Stimulated activated naive CD8-positive, alpha-beta T cell treated with anti-CD3 and anti-CD28 coated beads, Interleukin-15, amount 100 ng/mL, for 72 hours (primary cell): ENCODE results near the gene APOC1.
"Not testable (repeated sequence)": the region's sequence is repeated elsewhere in the genome, so short reads cannot be mapped to it uniquely, and the experiment has no call there.

Source experiments
- ATAC-seq: fragments of 150-1000 bp; cut with Tn5 transposase; 2 replicates; pipeline ENCODE4 v1.10.0; 2021; ENCODE audit warnings: mild to moderate bottlenecking, moderate library complexity
- DNase-seq, 2 donors: peaks; one replicate each; pipeline ENCODE4 v3.0.0; 2021 to 2022
- H3K27ac Mint-ChIP-seq, 2 donors: one replicate each; pipeline ENCODE4 v1.8.0; 2022; ENCODE audit warnings: mild to moderate bottlenecking in 2 of 2, mixed read lengths in 2 of 2, moderate library complexity in 2 of 2
- H3K27me3 Mint-ChIP-seq: one replicate; pipeline ENCODE4 v1.8.0; 2022; ENCODE audit warnings: mixed read lengths
- H3K4me1 Mint-ChIP-seq: one replicate; pipeline ENCODE4 v1.8.0; 2022; ENCODE audit warnings: mild to moderate bottlenecking, mixed read lengths
- H3K4me3 Mint-ChIP-seq, 2 donors: one replicate each; pipeline ENCODE4 v1.8.0; 2022; ENCODE audit warnings: mild to moderate bottlenecking in 2 of 2, mixed read lengths in 2 of 2, moderate library complexity in 1 of 2
- H3K9me3 Mint-ChIP-seq, 2 donors: one replicate each; pipeline ENCODE4 v1.8.0; 2022; ENCODE audit warnings: mixed read lengths in 2 of 2

The APOC1 gene

DNA sequence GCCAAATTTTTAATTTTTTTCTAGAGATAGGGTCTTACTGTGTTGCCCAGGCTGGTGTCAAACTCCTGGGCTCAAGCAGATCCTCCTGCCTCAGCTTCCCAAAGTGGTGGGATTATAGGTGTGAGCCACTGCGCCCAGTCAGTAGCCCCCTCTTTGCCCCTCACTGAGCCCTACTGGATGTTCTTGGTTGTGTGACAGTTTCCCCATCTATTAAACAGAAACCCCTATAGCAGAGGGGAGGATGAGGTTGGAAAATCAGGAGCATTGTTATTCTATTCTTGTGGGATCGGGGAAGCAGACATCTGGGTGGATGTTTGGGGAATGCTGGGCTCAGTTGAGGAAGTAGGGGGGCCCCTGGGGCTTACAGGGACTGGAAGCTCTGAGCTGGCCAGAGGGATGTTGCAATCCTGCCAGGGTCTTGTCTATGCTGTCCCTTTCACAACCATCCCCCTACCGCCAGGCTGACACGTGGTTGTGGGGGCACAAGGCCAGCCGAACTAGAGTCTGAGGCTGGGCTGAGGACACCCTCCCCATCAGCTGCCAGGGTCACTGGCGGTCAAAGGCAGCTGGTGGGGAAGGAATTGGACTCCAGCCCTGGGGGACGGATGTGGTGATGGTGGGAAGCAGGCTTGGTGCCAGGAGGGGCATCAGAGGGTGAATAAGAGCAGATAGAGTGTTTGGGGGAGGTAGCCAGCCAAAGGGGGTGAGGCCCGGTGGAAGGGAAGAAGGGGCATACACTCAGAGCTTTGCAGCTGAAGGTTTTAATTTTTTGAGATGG, 10.9 kb downstream of the APOC1 start:
- Mint-ChIP-seq H3K4me3 (no peak overlapping the region), H3K27me3 (peaks cover 33% of the 10 kb centered on the region), H3K9me3 (no peaks in the 10 kb centered on the region), H3K4me1 (peaks cover 20% of the 10 kb centered on the region), H3K27ac (no peak overlapping the region)
- DNase-seq (no peak), ATAC-seq (no peak)

DNA sequence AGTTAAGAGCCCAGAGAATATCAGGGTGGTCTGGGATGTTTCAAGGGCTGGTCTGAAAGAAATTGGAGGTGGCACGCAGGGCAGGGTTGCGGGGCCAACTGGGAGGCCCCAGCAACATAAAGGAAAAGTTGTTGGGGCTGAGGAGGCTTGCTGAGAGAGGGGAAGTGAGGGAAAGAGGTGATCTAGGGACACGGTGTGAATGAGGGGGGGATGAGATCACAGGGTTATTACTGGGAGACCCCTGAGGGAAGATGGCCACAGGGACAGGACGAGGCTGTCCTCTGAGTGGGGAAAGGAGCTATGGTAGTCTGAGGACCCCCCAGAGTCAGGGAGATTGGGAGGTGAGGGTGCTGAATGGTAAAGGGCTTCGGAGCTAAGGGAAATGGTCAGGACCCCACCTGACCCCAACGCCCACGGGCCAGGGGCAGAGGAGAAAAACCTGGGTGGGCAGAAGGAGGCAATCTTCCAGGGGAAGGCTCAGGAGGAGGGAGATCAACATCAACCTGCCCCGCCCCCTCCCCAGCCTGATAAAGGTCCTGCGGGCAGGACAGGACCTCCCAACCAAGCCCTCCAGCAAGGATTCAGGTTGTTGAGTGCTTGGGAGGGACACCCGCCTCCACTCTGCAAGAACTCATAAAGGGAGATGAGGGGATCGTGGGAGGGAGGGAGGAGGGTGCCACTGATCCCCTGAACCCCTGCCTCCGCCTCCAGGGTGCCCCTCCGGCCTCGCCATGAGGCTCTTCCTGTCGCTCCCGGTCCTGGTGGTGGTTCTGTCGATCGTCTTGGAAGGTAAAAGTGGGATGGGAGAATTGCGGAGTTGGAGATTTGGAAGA, 12.1 kb downstream of the APOC1 start:
- H3K4me1 Mint-ChIP-seq = peaks cover 20% of the 10 kb centered on the region
- peaks cover 33% of the 10 kb centered on the region for H3K27me3 Mint-ChIP-seq
- ATAC-seq = peak; percentile 41
- DNase-seq, H3K9me3 Mint-ChIP-seq: not testable (repeated sequence)
- H3K27ac Mint-ChIP-seq = peak overlapping the region in 1 of 2 donors; percentile 14
- H3K4me3 Mint-ChIP-seq = peak overlapping the region; percentile 50 to 83

DNA sequence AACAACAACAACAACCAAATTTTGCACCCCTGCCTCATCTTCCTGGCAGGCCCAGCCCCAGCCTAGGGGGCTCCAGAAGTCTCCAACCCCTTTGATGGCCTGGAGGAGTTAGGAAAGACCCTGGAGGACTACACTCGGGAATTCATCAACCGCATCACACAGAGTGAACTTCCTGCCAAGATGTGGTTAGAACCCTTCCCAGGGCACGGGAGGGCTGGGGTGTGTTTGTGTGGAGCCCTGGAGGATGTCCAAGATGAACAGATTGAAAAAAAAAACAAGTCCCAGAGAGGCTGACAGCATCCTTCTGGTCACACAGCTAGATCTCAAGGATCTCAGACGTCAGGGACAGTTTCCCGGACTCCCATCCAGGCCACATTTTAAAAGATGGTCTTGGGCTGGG, 13.3 kb downstream of the APOC1 start:
- Mint-ChIP-seq H3K27me3 (peaks cover 33% of the 10 kb centered on the region), H3K9me3 (no peaks in the 10 kb centered on the region), H3K4me3 (no peak overlapping the region), H3K27ac (no peak overlapping the region), H3K4me1 (peaks cover 20% of the 10 kb centered on the region)
- no peak for ATAC-seq
- DNase-seq = no peak

DNA sequence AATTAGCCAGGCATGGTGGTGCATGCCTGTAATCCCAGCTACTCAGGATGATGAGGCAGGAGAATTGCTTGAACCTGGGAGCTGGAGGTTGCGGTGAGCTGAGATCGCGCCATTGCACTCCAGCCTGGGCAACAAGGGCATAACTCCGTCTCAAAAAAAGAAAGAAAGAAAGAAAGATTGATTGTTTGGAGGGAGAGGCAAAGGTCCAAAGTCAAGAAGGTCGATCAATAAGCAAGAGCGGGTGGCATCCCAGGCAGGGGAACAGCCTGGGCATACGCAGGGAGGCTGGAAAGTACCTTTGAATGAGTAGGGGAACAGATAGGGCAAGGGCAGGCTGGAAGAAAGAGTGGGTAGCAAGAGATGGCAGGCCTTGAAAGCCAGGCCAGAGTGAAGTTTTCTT, 15.7 kb downstream of the APOC1 start:
- Mint-ChIP-seq H3K27me3 (peaks cover 22% of the 10 kb centered on the region), H3K4me1 (peaks cover 20% of the 10 kb centered on the region), H3K27ac (no peak overlapping the region), H3K4me3 (no peak overlapping the region), H3K9me3 (no peaks in the 10 kb centered on the region)
- no peak for ATAC-seq
- no peak for DNase-seq

DNA sequence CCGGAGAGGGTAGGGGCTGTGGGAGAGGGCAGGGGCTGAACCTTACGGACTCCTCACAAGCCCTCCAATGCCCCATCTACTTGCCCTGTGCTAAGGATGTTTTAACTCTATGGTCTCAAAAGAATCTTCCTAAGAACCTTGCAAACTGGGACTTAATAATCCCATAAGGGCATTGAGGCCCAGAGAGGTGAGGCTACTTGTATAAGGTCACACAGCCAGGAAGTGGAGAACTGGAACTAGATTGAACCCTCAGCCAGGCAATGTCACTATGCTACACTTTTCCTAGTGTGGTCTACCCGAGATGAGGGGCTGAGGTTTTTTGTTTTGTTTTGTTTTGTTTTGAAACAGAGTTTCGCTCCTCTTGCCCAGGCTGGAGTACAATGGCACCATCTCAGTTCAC, 17.1 kb downstream of the APOC1 start:
- Mint-ChIP-seq H3K27me3 (peaks cover 7% of the 10 kb centered on the region), H3K9me3 (no peaks in the 10 kb centered on the region)

DNA sequence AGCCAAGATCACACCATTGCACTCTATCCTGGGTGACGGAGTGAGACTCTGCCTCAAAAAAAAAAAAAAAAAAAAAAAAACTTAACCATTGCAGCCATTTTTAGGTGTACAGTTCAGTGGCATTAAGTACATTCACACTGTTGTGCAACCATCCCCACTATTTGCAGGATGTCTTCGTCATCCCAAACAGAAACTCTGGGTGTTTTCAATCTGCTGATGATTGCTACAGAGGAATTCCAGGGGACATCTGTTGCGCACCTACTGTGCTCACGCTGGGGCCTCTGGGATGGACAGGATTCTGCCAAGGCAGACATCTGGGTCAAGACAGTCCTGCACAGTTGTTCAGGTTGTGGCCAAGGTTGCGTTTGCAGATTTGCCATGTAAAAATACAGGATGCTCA, 25.3 kb downstream of the APOC1 start:
- H3K27me3 Mint-ChIP-seq = no peaks in the 10 kb centered on the region
- no peak for DNase-seq
- peaks cover 4% of the 10 kb centered on the region for H3K4me1 Mint-ChIP-seq
- no peaks in the 10 kb centered on the region for H3K9me3 Mint-ChIP-seq
- no peak overlapping the region for H3K27ac Mint-ChIP-seq
- no peak for ATAC-seq
- no peak overlapping the region for H3K4me3 Mint-ChIP-seq

More for the DNA sequence above, 17.1 kb downstream of the APOC1 start:
- Mint-ChIP-seq H3K27ac (no peak overlapping the region), H3K4me3 (no peak overlapping the region), H3K4me1 (peaks cover 8% of the 10 kb centered on the region)
- ATAC-seq (no peak), DNase-seq (no peak)

DNA sequence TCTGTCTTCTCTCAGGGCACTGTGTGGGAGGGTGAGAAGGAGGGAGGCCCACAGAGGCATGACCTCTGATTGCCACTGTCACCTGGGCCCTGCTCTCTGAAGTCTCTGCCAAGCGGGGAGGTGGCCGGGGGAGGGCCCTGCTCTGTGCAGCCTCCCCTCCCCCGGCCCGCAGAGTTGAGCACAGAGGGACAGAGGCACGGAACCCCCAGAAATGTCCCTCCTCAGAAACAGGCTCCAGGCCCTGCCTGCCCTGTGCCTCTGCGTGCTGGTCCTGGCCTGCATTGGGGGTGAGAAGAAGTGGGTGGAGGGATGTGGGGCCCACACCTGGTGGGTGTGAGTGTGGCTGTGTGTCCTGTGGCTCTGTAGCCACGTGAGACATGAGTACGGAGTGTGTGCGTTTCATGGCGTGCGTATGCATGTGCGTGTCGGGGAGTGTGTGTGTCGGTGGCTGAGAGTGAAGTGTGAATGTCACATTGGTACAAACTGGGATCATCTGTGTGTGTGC, 27.7 kb downstream of the APOC1 start, which contains the start of gene APOC4:
Gene APOC4, plus strand, starts transcription at position 171 of the 505 bp plus-strand sequence. Its CDS starts 41 bp downstream, at position 212.
- Mint-ChIP-seq H3K9me3 (no peaks in the 10 kb centered on the region), H3K27ac (no peak within 1 kb of the TSS), H3K27me3 (no peaks in the 10 kb centered on the region), H3K4me1 (peaks cover 4% of the 10 kb centered on the region), H3K4me3 (no peak within 1 kb of the TSS)
- DNase-seq = no peak
- ATAC-seq = no peak

DNA sequence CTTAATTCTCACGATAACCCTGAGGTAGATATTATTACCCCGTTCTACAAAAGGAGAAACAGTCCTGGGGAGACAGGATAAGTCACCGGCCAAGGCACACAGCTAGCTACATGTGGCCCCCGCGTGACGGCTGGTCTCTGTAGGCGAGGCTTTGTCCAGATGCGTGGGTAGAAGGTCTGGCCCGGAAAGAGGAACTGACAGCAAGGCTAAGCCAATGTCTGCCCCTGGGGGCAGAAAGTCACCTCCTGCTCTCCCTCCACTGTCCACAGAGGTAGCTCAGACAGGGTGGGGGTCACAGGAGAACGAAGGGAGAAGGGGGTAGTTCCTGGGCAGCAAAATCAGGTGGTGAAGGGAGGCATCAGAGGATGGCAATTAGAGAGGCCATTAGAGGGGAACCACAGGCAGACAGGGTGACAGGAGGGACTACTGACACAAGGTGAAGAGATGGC, 29.4 kb downstream of the APOC1 start:
- Mint-ChIP-seq H3K9me3 (no peaks in the 10 kb centered on the region), H3K4me1 (peaks cover 4% of the 10 kb centered on the region), H3K4me3 (no peak overlapping the region), H3K27me3 (no peaks in the 10 kb centered on the region), H3K27ac (no peak overlapping the region)
- ATAC-seq (no peak), DNase-seq (no peak)

DNA sequence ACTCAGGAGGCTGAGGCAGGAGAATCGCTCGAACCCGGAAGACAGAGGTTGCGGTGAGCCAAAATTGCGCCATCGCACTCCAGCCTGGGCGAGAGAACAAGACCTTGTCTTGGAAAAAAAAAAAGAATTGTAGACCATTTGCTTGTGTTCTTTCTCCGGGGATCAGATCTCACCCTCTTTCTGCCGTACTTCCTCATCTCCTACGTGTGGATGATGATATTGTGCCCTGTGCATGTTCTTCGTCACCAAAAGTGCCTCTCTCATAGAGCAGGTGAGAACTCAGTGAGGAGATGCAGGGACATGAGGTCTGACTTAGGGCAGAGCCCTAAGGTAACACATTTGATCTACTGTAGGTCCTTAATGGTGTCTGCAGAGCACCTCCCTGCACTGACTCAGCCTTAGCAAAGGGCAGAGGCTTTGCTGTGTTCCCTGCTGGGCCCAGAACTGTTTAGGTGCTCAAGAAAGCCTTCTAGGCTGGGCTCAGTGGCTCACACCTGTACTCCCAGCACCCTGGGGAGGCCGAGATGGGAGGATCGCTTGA, 32.7 kb downstream of the APOC1 start:
- Mint-ChIP-seq H3K27ac (no peak overlapping the region), H3K4me1 (peaks cover 4% of the 10 kb centered on the region), H3K4me3 (no peak overlapping the region), H3K9me3 (no peaks in the 10 kb centered on the region), H3K27me3 (no peaks in the 10 kb centered on the region)
- ATAC-seq = no peak
- no peak for DNase-seq

DNA sequence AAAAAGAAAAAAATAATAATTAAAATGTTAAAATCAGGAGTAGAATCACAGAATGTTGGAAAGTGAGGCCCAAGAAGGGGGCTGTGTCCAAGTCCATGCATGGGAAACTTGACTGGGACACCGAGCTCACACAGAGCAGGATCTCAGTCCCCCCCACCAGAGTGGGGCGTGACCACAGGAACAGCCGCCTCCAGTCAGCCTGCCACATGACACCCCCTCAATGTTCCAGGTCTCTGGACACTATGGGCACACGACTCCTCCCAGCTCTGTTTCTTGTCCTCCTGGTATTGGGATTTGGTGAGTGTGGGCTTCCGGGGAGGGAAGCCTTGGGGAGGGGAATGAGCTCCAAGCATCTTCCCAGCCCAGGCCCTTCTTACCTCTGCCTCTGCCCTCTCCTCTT, 33.8 kb downstream of the APOC1 start:
- no peak overlapping the region for H3K4me3 Mint-ChIP-seq
- peaks cover 7% of the 10 kb centered on the region for H3K4me1 Mint-ChIP-seq
- no peaks in the 10 kb centered on the region for H3K27me3 Mint-ChIP-seq
- no peaks in the 10 kb centered on the region for H3K9me3 Mint-ChIP-seq
- H3K27ac Mint-ChIP-seq = no peak overlapping the region
- ATAC-seq (no peak), DNase-seq (no peak)

DNA sequence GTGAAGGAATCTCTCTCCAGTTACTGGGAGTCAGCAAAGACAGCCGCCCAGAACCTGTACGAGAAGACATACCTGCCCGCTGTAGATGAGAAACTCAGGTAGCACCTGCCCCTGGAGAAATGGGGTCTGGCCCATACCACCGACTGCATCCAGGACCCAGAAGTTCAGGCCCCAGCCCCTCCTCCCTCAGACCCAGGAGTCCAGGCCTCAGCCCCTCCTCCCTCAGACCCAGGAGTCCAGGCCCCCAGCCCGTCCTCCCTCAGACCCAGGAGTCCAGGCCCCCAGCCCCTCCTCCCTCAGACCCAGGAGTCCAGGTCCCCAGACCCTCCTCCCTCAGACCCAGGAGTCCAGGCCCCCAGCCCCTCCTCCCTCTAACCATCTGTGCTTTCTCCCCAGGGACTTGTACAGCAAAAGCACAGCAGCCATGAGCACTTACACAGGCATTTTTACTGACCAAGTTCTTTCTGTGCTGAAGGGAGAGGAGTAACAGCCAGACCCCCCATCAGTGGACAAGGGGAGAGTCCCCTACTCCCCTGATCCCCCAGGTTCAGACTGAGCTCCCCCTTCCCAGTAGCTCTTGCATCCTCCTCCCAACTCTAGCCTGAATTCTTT, 34.5 kb downstream of the APOC1 start:
- ATAC-seq (no peak), DNase-seq (no peak)
- no peaks in the 10 kb centered on the region for H3K9me3 Mint-ChIP-seq
- H3K27me3 Mint-ChIP-seq = no peaks in the 10 kb centered on the region
- no peak overlapping the region for H3K27ac Mint-ChIP-seq
- peaks cover 11% of the 10 kb centered on the region for H3K4me1 Mint-ChIP-seq
- no peak overlapping the region for H3K4me3 Mint-ChIP-seq

DNA sequence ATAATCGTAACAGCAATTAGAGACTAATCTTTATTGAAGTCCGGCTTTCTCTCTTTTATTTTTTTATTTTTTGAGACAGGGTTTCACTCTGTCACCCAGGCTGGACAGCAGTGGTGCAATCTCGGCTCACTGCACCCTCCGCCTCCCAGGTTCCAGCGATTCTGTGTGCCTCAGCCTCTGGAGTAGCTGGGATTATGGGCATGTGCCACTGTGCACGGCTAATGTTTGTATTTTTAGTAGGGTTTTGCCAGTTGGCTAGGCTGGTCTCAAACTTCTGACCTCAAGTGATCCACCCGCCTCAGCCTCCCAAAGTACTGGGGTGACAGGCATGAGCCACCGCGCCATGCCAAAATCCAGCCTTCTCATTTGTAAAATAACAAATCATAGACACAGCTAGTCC, 35.1 kb downstream of the APOC1 start:
- no peak for DNase-seq
- H3K27ac Mint-ChIP-seq = no peak overlapping the region
- peaks cover 14% of the 10 kb centered on the region for H3K4me1 Mint-ChIP-seq
- H3K9me3 Mint-ChIP-seq = no peaks in the 10 kb centered on the region
- H3K27me3 Mint-ChIP-seq = no peaks in the 10 kb centered on the region
- H3K4me3 Mint-ChIP-seq = no peak overlapping the region
- no peak for ATAC-seq

DNA sequence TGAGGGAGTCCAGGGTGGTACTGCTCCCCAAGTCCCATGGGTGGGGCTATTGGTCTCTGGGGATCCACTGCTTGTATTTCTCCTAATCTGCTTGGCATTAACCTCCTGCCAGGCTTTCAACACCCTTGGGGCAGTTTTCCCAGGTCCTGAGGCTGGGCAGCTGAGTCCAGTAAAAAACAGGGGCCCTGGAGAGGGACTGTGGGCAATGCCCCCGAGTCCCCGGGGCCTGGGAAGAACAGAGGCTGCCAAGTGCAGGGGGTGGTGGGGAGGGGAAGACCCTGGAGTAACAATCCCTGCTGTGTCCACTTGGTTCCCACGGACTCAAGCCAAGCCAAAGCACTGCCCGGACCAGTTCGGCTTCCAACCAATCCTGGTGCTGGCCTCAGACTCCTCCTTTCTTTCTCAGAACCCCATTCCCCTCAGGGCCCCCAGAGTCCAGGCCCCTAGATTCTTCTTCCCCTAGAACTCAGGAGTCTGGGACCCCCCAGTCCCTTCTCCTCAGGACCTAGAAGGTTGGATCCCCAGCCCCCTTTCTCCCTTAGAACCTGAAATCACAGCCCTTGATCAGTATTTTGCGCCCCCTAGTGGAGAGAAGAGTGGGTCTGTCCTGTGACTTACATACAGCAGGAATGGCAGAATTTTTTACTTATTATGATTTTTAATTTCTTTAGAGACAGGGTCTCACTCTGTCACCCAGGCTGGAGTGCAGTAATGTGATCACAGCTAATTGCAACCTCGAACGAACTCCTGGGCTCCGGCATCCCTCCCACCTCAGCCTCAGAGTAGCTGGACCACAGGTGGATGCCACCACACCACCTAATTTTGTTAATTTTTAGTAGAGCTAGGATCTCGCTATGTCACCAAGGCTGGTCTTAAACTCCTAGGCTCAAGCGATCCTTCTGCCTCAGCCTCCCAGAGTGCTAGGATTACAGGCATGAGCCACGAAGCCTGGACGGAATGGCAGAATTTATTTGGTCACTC, 37.1 kb downstream of the APOC1 start:
- H3K4me1 Mint-ChIP-seq = peaks cover 23% of the 10 kb centered on the region
- ATAC-seq (no peak), DNase-seq (peak; percentile 49 to 61)
- peak overlapping the region in 1 of 2 donors; percentile 61 for H3K27ac Mint-ChIP-seq
- H3K27me3 Mint-ChIP-seq = no peaks in the 10 kb centered on the region
- no peak overlapping the region for H3K4me3 Mint-ChIP-seq
- H3K9me3 Mint-ChIP-seq = no peaks in the 10 kb centered on the region

DNA sequence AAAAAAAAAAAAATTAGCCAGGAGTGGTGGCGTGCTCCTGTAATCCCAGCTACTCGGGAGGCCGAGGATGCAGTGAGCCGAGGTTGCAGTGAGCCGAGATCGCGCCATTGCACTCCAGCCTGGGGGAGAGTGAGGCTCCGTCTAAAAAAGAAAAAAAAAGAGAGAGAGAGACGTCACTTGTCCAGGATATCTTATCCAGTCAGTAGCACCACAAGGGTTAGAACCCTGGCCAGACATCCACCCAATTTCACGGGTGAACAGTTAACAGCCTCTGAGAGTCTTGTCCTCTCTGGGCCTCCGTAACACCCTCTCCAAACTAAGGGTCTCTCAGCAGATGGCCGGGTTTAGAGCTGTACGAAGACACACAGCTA, 39.9 kb downstream of the APOC1 start:
- peak overlapping the region; percentile 97 to 99 for H3K4me3 Mint-ChIP-seq
- no peaks in the 10 kb centered on the region for H3K9me3 Mint-ChIP-seq
- peak overlapping the region; percentile 99 for H3K27ac Mint-ChIP-seq
- ATAC-seq = peak; percentile 29
- DNase-seq = no peak
- H3K4me1 Mint-ChIP-seq = peaks cover 43% of the 10 kb centered on the region
- H3K27me3 Mint-ChIP-seq = no peaks in the 10 kb centered on the region
